Spleen (tissue), 11 donors: ENCODE data around the gene ST8SIA3. TPM values are rescaled to one million over a fixed set of nuclear protein-coding genes. Genes with fewer than 3 reads are reported as not detected.

Experiments used
- DNase-seq: peaks from one replicate; pipeline ENCODE4 v3.0.0-alpha.2; 2020
- H3K27ac ChIP-seq, 8 donors: fragments of 200-600 bp; sonication (generic) in 7 of 8; 1 replicate in 4 of 8; 2 replicates in 4 of 8; pipeline versions ENCODE4 v1.5.0 to v1.8.0; 2016 to 2021; ENCODE audit warnings: inconsistent platforms in 4 of 8, mild to moderate bottlenecking in 4 of 8, moderate library complexity in 1 of 8
- H3K27me3 ChIP-seq, 7 donors: fragments of 200-600 bp; sonication (generic) in 6 of 7; replicated peaks in 1 of 7; 1 replicate in 4 of 7; 2 replicates in 3 of 7; pipeline versions ENCODE4 v1.5.0 to v1.8.0; 2016 to 2021; ENCODE audit warnings: inconsistent platforms in 3 of 7, mild to moderate bottlenecking in 1 of 7
- H3K36me3 ChIP-seq, 6 donors: fragments of 200-600 bp; sonication (generic) in 5 of 6; 1 replicate in 4 of 6; 2 replicates in 2 of 6; pipeline versions ENCODE4 v1.5.0 to v1.8.0; 2016 to 2021; ENCODE audit warnings: inconsistent platforms in 2 of 6
- H3K4me1 ChIP-seq, 6 donors: fragments of 200-600 bp; sonication (generic) in 5 of 6; 1 replicate in 3 of 6; 2 replicates in 3 of 6; pipeline versions ENCODE4 v1.5.0 to v1.8.0; 2016 to 2021; ENCODE audit warnings: inconsistent platforms in 3 of 6
- H3K4me3 ChIP-seq, 8 donors: fragments of 200-600 bp; sonication (generic) in 7 of 8; 1 replicate in 4 of 8; 2 replicates in 4 of 8; pipeline versions ENCODE4 v1.5.0 to v1.8.0; 2016 to 2021; ENCODE audit warnings: inconsistent platforms in 4 of 8, mild to moderate bottlenecking in 4 of 8, moderate library complexity in 2 of 8
- H3K9me3 ChIP-seq, 8 donors: fragments of 200-600 bp; sonication (generic) in 7 of 8; 1 replicate in 4 of 8; 2 replicates in 4 of 8; pipeline versions ENCODE4 v1.5.0 to v1.8.0; 2016 to 2021; ENCODE audit warnings: inconsistent platforms in 4 of 8
- CTCF ChIP-seq, 11 experiments: fragments of 200-600 bp in 7 of 11; fragments of 450-650 bp in 4 of 11; sonication (generic) in 4 of 11; IDR thresholded peaks in 8 of 11; conservative IDR thresholded peaks in 3 of 11; 1 replicate in 7 of 11; 2 replicates in 4 of 11; pipeline versions ENCODE4 v1.4.0 to v1.8.0; 2016 to 2021; ENCODE audit warnings: antibody characterized with exemption in 11 of 11, inconsistent platforms in 4 of 11, mild to moderate bottlenecking in 1 of 11
- POLR2A ChIP-seq, 3 donors: fragments of 450-650 bp; IDR thresholded peaks; one replicate each; pipeline ENCODE4 v1.5.1; 2017; ENCODE audit warnings: antibody characterized with exemption in 3 of 3, mild to moderate bottlenecking in 1 of 3
- POLR2AphosphoS5 ChIP-seq, 3 donors: sonication (generic); formaldehyde crosslinking; IDR thresholded peaks; one replicate each; pipeline ENCODE4 v1.5.1; 2017; ENCODE audit warnings: antibody characterized with exemption in 3 of 3
- WGBS, 5 donors: extraction: QIAGEN DNeasy Blood & Tissue Kit in 3 of 5; methylation state at CpG; one replicate each; pipeline versions ENCODE4 v1.1.5 to v1.1.7; 2013 to 2018; 5-methylcytosine and 5-hydroxymethylcytosine counted together
- intact Hi-C: fragments of 100-400 bp; cut with DNase I; formaldehyde crosslinking; loops from one replicate; pipeline ENCODE4 v1.15.0; 2023; ENCODE audit warnings: low total_unique reads
- polyA plus RNA-seq, 3 donors: library from polyadenylated mRNA; stranded (reverse); fragments of 200-250 nt; gene quantifications; one replicate each; pipeline ENCODE4 v1.2.1, GENCODE V29; 2013
- total RNA-seq, 7 donors: library from RNA; depleted of rRNA in 3 of 7; stranded (reverse); fragments of >200 nt in 3 of 7; fragmentation: NEBNext Ultra II Directional in 4 of 7; extraction: Animal tissue kit (Norgen Biotek cat#: 25700) in 4 of 7; gene quantifications; one replicate each; pipeline versions ENCODE4 v1.1.0 to v1.2.1, GENCODE V29; 2016 to 2021
- donor health status: healthy with polysubstance abuse.
- donor health status: DM: no; HTN: no; CAD: no; lungs with moderate emphysema.
- donor health status: DM: no; HTN: no; CAD: no.
- donor health status: Bipolar disorder and iron deficiency.
- donor health status: healthy.
- donor health status: DM: no; HTN: no; CAD: no.
- donor health status: DM: yes; HTN: yes; CAD: no.

The ST8SIA3 gene
- total and polyA plus RNA-seq, 10 donors: not detected

- Histone ChIP-seq H3K4me1 (no peaks in the 10 kb centered on the region), H3K9me3 (peaks cover 0 to 17% (median 1%) of the 10 kb centered on the region in 8 donors), H3K27ac (no peak overlapping the region), H3K4me3 (no peak overlapping the region), H3K36me3 (no peaks in the 10 kb centered on the region), H3K27me3 (peaks cover 0 to 44% (median under 1%) of the 10 kb centered on the region in 7 donors)
- no peak for DNase-seq
- intact Hi-C loops: no loop called here
- TF ChIP-seq CTCF (IDR thresholded peaks at IDR 0.05 in 8 of 11, conservative IDR thresholded peaks at IDR 0.05 in 3 of 11) (no peak), POLR2A (IDR thresholded peaks at IDR 0.05) (no peak), POLR2AphosphoS5 (IDR thresholded peaks at IDR 0.05) (no peak)
- WGBS, 5 donors: 76 to 89% (median 83%) methylated on average over 4 of the region's 4 CpGs
Observed at GRCh38 chr18:57416542-57416941, 64.2 kb downstream of the ST8SIA3 start.

Other genes starting within 250 kb of the ST8SIA3 start
- not detected for gene BOD1L2, start 205.5 kb upstream of the ST8SIA3 start, total RNA-seq
- not detected for gene BOD1L2, start 205.5 kb upstream of the ST8SIA3 start, polyA plus RNA-seq
- under 1 TPM in 2 of 7 donors, not detected in 5; 0.03 TPM for gene ONECUT2, start 82.8 kb downstream of the ST8SIA3 start, total RNA-seq
- gene ONECUT2, start 82.8 kb downstream of the ST8SIA3 start, polyA plus RNA-seq: under 1 TPM in 1 of 3 donors, not detected in 2; under 0.01 TPM
- gene FECH, start 234.1 kb downstream of the ST8SIA3 start, total RNA-seq: 10 to 100 TPM; 19.0 to 85.9 (median 33.2) TPM
- gene FECH, start 234.1 kb downstream of the ST8SIA3 start, polyA plus RNA-seq: 1 to 10 TPM; 4.3 to 9.3 (median 4.7) TPM